ENCODE measurements around the gene RNF213.

- TF ChIP-seq USF1 (CRISPR knock-in tag; IDR thresholded peaks at IDR 0.05) (no peak), PRRX2 (CRISPR knock-in tag; IDR thresholded peaks at IDR 0.05) (no peak), CTCF (IDR thresholded peaks at IDR 0.05) (no peak), SMAD4 (CRISPR knock-in tag; IDR thresholded peaks at IDR 0.05) (no peak), SP1 (CRISPR knock-in tag; conservative IDR thresholded peaks at IDR 0.05) (no peak)
Observed at GRCh38 chr17:80388175-80388574, 127.5 kb downstream of the RNF213 start.

Measured in WTC11 (cell line).